ENCODE measurements around the gene MST1. TPM values are rescaled to one million over a fixed set of nuclear protein-coding genes. Genes with fewer than 3 reads are reported as not detected.

Gene MST1
- total RNA-seq, 2 donors from 2014 or later, result 22.1 to 28.2 TPM

Other genes with a start within 250 kb of the MST1 start
- 100 to 1,000 TPM in 1 of 2 donors, 10 to 100 TPM in 1; 88.3 to 107 TPM for gene DAG1, start 219.2 kb downstream of the MST1 start, total RNA-seq
- under 1 TPM; 0.24 to 0.25 TPM for gene BSN, start 135.0 kb downstream of the MST1 start, total RNA-seq
- 100 to 1,000 TPM; 153 to 182 TPM for gene APEH, start 15.1 kb downstream of the MST1 start, total RNA-seq
- 10 to 100 TPM; 40.3 to 44.0 TPM for gene RNF123, start 83 bp upstream of the MST1 start, total RNA-seq
- not detected for gene AMIGO3, start 30.2 kb upstream of the MST1 start, total RNA-seq
- gene GMPPB, start 34.5 kb upstream of the MST1 start, total RNA-seq, result 10 to 100 TPM; 54.2 to 78.4 TPM
- 10 to 100 TPM; 29.2 to 36.9 TPM for gene IP6K1, start 97.1 kb upstream of the MST1 start, total RNA-seq
- gene CDHR4, start 110.4 kb upstream of the MST1 start, total RNA-seq, result under 1 TPM in 1 of 2 donors, not detected in 1; 0.20 TPM
- gene INKA1, start 113.8 kb upstream of the MST1 start, total RNA-seq, result 1 to 10 TPM in 1 of 2 donors, under 1 TPM in 1; 0.27 to 2.0 TPM
- gene UBA7, start 124.5 kb upstream of the MST1 start, total RNA-seq, result 100 to 1,000 TPM in 1 of 2 donors, 10 to 100 TPM in 1; 71.6 to 102 TPM
- 1 to 10 TPM; 3.2 to 5.3 TPM for gene TRAIP, start 167.1 kb upstream of the MST1 start, total RNA-seq
- under 1 TPM; 0.12 to 0.34 TPM for gene CAMKV, start 180.4 kb upstream of the MST1 start, total RNA-seq
- gene MST1R, start 214.4 kb upstream of the MST1 start, total RNA-seq, result 100 to 1,000 TPM; 124 to 145 TPM
- 1 to 10 TPM; 9.4 TPM for gene MON1A, start 240.3 kb upstream of the MST1 start, total RNA-seq

Data from left colon (tissue), 2 donors.